GM23248 (cell line): Measurements from ENCODE around the gene EAF2.

Experiments used
- EZH2 ChIP-seq: fragments of 200-600 bp; sonication (generic); IDR thresholded peaks from 2 replicates; pipeline ENCODE4 v1.6.1; 2018; ENCODE audit warnings: antibody characterized with exemption, mild to moderate bottlenecking; ENCODE audit not compliant: insufficient read depth, poor library complexity, severe bottlenecking
- EZH2phosphoT487 ChIP-seq: fragments of 200-600 bp; sonication (generic); IDR thresholded peaks from 2 replicates; pipeline ENCODE4 v1.6.1; 2018; ENCODE audit warnings: antibody characterized with exemption, moderate library complexity, mild to moderate bottlenecking, low read depth; ENCODE audit not compliant: insufficient read depth

DNA sequence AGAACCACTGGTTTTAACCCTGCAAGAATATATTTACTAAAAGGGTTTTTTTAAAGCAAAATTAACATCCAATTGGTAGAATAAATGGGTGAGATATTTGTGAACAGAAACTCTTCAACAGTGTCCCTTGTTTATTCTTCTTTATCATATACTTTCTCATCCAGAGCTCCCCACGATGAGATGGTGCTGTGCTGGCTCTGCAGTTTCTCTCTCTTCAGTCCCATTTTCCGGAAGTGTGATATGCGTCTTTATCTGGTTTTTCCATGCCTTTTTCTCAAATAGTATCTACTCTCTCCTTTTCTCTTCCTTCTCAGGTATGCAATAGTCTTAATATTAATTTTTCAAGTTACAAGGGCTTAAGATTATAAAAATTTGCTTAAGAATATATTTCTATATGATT, 1.5 kb downstream of the EAF2 start:
- no peak for TF ChIP-seq EZH2phosphoT487
- no peak for TF ChIP-seq EZH2
